SU-DHL-6 (cell line): Measurements from ENCODE around the gene DIRAS2.

ENCODE experiments used
- CTCF ChIP-seq: fragments of 200-600 bp; sonication (generic); IDR thresholded peaks from one replicate; pipeline ENCODE4 v1.5.1; 2017; ENCODE audit warnings: antibody characterized with exemption, mild to moderate bottlenecking, low read length, moderate library complexity; ENCODE audit not compliant: insufficient read depth, poor library complexity, severe bottlenecking
- EZH2phosphoT487 ChIP-seq: fragments of 200-600 bp; sonication (generic), shearing (Covaris generic); conservative IDR thresholded peaks from 2 replicates; pipeline ENCODE4 v1.6.1; 2018; ENCODE audit warnings: mild to moderate bottlenecking, antibody characterized with exemption, low read length, moderate library complexity, mixed read lengths

DNA sequence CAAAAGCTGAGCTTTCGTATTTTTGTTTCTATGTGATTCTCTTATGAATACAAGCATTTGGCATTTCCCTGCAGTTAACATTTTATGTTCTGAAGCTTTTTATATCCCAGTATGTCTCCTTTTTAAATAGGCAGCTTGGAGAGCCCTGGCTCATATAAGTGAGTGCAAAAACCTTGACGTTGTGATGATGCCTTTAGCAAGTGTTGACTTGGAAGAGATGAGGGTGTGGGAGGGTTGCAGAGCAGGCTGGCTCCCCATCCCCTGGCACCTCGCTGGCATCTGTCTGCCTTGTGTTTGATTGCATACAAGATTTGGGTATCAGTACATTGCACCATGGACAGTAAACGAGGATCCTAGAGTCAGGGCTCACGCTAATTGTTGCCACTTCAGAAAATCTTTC, 42.1 kb upstream of the DIRAS2 start:
- TF ChIP-seq CTCF (no peak), EZH2phosphoT487 (no peak)
